HG02973 (cell line): ENCODE measurements around the gene JAK3.
"Not testable (repeated sequence)": the region's sequence is repeated elsewhere in the genome, so short reads cannot be mapped to it uniquely, and the experiment has no call there.

Source experiments
- ATAC-seq: cut with Tn5 transposase; IDR thresholded peaks from one replicate; pipeline ENCODE4 v1.9.1; 2021; ENCODE audit warnings: moderate library complexity; ENCODE audit not compliant: unreplicated experiment

JAK3 gene

GRCh38 chr19:17807731-17808316, 40.0 kb downstream of the JAK3 start:
- ATAC-seq, result no peak

GRCh38 chr19:17806945-17807344, 40.8 kb downstream of the JAK3 start:
- ATAC-seq, result no peak

GRCh38 chr19:17805427-17805826, 42.4 kb downstream of the JAK3 start:
- no peak for ATAC-seq

DNA sequence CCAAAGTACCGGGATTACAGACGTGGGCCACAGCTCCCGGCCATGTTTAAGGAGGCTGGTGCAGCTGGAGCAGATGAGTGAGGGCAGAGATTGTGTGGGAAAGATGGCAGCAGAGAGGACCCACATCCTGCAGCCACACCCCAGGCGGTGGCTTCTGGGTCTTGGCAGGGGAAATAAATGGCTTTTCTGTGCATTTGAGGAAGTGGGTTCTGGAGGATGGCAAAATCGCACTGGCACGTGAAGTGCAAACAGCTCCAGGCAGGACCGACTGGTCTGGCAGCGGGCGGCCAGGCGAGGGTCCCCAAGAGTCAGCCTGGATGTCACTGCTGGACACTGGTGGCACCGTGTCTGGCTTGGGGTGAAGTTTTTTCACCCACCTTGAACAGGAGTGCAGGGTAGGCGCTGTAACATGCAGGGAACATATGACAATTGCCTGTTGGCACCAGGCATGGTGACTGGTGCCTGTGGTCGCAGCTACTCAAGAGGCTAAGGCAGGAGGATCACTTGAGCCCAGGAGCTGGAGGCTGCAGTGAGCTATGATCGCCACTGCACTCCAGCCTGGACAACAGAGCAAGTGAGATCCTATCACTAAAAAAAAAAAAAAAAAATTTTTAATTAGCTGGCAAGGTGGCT, 44.4 kb downstream of the JAK3 start:
- ATAC-seq, result no peak

DNA sequence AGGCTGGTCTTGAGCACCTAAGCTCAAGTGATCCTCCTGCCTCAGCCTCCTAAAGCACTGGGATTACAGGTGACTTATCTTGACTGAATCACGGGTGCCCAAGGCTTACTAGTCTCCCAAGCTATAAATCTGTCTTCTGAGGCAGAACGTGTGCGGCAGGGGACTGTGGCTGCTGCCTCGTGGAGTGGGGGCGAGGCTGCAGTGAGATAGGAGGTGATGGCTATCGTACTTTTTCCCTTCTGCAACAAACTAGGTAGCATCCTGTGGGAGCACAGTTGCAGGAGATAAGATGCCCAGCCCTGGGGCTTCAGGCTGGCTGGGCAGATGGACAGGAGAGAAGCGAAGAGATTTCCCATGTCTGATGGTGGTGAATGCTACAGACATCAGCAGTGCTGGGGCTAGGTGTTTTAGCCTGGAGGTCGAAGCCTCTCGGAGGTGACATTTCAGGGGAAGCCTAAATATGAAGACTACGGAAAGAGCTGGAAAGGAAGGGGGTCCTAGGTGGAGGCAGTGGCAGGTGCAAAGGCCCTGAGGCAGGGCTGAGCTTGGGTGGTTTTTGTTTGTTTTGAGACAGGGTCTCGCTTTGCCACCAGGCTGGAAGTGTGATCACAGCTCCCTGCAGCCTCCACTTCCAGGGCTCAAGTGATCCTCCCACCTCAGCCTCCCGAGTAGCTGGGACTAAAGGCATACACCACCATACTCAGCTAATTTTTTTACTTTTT, 45.5 kb downstream of the JAK3 start:
- no peak for ATAC-seq

DNA sequence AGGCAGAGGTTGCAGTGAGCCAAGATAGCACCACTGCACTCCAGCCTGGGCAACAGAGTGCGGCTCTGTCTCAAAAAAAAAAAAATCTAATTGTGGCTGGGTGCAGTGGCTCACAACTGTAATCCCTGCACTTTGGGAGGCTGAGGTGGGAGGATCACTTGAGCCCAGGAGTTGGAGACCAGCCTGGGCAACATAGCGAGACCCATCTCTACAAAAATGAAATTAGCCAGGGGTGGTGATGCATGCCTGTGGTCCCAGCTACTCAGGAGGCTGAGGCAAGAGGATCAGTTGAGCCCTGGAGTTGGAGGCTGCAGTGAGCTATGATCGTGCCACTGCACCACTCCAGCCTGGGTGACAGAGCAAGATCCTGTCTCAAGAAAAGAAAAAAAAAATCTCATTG, 49.2 kb downstream of the JAK3 start:
- ATAC-seq, result not testable (repeated sequence)

DNA sequence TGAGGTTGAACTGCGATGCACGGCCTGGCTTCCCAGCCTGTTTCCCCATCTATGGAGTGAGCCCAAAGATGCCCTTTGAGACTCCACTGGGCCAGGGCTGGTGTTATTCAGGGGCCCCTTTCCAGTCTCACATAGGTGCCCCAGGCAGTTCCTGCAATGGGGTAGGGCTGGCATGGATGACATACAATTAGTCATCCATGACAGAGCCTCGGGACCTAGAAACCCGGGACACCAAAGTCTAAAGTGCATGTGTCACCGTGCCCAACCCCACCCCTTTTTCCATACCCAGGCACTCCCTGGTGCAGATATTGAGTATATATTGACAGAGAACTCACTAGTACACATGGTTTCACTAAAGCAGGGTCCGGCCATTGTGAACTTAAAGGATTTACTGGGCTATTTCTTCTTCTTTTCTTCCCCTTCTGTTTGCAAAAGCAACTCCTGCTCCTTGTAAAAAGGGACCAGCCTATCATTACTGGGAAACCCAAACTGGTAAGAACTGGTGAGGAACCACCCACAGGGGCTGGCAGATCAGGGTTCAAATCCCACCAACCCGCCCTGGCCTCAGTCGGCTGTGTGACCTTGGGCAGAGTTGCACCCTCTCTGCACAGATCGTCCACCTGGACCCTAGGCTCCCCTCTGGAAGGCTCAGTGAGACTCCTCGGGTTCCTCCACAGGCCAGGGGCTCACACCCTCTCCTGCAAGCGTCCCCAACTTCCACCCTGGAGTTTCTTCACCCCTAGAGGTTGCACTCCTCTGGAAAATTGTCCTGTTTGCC, 50.2 kb downstream of the JAK3 start:
- ATAC-seq, result no peak

GRCh38 chr19:17796838-17797423, 50.9 kb downstream of the JAK3 start:
- no peak for ATAC-seq

DNA sequence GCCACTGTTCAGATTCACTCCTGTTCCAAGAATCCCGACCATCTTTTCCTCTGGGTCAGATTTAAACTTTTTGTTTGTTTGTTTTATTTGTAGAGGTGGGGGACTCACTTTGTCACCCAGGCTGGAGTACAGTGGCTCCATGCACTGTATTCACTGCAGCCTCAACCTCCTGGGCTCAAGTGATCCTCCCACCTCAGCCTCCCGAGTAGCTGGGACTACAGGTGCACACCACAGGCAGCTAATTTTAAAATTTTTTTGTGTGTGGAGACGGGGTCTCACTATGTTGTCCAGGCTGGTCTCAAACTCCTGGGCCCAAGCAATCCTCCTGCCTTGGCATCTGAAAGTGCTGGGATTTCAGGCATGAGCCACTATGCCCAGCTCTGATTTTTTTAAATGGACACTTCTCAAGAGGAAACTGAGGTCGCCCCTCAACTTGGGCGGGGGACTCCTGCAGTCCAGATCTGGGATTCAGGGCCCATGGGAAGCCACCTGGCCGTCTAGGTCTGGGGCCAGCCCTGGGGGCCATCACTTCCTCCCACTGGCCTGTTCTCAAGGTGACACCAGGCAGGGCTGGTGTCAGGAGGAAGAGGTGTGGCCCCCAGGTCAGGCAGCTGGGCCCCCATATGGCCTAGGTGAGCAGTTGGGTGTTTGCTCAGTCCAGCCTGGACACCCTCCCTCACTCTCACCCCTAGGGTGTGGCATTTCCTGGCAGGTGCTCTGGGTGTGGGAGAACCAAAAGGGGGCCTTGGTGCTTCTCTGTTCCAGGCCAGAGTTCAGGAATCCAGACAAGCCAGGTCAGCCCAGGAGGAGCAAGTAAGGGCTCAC, 51.6 kb downstream of the JAK3 start:
- no peak for ATAC-seq

DNA sequence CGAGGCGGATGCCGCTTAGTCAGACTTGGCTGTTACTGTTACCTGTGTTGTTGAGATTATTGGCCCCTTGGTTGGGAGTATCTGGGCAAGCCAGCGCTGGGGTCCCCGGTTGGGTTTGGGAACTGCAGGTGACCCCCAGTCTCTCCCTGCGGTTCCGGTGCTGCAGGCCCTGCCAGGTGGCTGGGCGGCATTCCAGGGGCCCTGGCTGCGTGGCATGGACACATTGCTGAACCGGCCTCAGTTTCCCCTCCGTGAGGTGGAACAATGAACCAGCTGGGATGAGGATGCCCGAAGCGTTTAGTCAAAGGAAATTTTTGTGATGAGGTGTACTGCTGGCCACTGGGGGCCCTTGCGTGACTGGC, 52.3 kb downstream of the JAK3 start:
- ATAC-seq, result no peak

DNA sequence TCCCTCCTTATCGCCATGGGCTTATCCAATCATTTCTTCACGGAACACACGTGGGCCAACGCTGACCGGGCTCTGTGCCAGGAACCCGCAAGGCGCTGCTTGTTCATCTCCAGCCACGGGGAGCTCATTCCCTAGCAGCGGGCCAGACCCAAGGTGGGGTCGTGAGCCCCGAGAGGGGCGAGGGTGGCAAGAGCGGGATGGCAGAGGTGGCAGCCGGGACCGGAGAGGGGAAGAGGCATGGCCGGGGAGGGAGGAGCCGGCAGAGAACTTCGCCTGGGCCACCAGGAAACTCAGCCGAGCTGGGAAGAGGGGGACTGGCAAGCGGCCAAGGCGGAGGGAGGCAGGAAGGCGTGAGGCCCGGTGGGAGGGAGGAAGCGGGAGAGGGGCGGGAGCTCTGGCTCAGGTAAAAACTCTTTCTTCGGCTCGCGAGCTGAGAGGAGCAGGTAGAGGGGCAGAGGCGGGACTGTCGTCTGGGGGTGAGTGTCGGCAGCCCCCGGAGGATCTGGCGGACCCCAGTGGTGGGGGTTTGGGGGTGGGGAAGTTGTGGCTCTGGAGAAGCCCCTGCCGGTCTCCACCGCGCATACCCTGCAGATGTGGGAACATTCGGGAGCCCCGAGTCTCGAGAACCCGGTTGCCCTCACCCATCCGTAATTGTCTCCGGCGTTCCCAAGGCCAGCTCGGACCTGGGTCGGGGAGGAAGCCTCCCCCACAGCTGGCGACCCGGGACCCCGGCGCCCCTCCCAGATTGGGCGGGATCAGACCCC, 52.9 kb downstream of the JAK3 start, which contains the start of gene B3GNT3:
Gene B3GNT3, plus strand, starts transcription at position 408 of the 764 bp plus-strand sequence. CDS start 12,670 bp downstream, outside the sequence.
- no peak for ATAC-seq

GRCh38 chr19:17794412-17794730, 53.4 kb downstream of the JAK3 start:
- ATAC-seq, result no peak

DNA sequence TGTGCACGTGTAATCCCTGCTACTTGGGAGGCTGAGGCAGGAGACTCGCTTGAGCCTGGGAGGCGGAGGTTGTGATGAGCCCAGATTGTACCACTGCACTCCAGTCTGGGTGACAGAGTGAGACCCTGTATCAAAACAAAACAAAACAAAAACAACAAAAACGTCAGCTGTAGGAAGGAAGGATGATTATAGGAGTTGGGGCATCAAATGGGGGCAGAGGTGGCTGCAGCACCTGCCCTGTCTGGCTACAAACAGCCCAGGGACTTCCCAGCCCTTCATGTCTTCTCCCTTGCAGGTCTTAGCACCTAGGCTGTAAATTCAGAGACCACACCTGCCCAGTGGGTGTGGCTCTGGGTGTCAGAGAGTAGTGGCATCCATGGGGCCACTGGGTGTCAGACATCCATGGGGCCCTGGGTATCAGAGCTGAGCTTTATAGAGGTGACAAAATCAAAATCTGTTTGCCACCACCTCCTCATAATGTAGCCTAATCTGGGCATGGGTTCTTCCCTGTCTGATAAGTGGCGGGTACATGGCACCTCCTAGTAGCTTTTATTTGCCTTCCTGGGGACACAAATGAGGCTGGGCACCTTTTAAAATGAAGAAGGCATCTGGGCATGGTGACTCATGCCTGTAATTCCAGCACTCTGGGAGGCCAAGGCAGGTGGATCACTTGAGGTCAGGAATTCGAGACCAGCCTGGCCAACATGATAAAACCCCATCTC, 57.6 kb downstream of the JAK3 start:
- no peak for ATAC-seq

- no peak for ATAC-seq
Measured at GRCh38 chr19:17788632-17789031, 59.1 kb downstream of the JAK3 start.

DNA sequence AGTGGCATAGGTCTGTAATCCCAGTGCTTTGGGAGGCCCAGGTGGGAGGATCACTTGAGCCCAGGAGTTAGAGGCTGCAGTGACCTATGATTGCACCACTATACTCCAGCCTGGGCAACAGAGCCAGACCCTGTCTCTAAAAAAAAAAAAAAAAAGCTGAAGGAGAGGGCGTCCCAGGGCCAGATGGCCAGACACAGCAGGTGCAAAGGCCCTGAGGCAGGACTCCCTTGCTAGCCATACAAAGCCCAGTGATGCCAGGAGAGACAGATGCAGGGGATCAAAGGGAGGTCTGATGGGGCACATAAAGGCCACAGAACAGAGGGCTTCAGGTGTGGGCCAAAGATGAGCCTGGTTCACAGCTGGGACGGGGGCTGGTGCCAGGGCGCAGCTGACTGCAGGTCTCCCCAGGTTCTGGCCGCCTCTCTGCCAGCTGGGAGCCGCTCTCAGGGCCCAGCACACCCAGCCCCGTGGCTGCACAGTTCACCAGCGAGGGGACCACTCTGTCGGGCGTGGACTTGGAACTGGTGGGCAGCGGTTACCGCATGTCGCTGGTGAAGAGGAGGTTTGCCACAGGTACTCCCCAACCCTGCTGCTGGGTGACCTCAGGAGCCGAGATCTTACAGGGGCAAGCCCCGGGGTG, 60.4 kb downstream of the JAK3 start:
- no peak for ATAC-seq

- ATAC-seq, result no peak
Measured at GRCh38 chr19:17784201-17785008, 63.4 kb downstream of the JAK3 start.

DNA sequence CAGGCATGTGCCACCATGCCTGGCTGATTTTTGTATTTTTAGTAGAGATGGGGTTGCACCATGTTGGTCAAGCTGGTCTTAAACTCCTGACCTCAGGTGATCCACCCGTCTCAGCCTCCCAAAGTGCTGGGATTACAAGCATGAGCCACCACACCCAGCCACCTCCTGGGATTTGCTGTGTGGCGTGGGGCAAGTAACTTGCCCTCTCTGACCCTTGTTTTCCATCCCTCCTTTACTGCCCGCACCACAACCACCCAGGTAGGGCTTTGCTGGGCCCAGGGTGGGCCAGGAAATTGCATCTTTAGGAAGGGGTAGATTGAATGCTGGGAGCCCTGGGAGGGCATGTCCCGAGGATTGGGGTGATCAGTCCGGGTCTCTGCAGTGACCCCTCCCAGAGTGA, 64.1 kb downstream of the JAK3 start:
- ATAC-seq, result not testable (repeated sequence)

DNA sequence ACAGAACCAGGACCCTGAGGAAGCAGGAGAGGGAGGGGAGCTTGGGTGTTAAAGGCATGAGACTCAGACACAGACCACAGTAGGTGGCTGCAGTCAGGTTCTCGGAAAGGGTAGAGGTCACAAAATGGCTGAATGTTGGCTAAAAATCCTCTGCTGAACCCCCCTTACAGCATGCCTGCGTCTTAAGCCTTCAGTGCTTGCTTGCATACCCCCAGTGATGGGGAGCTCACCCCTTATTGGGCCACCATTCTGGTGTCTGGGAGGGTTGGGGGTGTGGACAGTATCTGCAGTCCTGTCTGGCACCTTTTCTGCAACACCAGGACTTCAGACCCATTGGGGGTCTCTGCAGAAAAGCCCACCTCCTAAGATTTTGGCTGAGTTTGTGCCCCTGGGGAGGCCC, 67.0 kb downstream of the JAK3 start:
- ATAC-seq, result no peak
